A673 (cell line): ENCODE measurements around the gene P3H3. TPM values are rescaled to one million over a fixed set of nuclear protein-coding genes. Genes with fewer than 3 reads are reported as not detected.

Experiments
- BruUV-seq: library from RNA; stranded (reverse); fragments of 400-500 nt; replicated peaks from 2 replicates; lab custom pipeline; 2021; lab: Mats Ljungman, UMichigan
- CTCF ChIA-PET: fragments of 300-600 bp; sonication (Branson Sonifier 250); formaldehyde crosslinking; loops from one replicate; lab custom pipeline; 2022; ENCODE audit warnings: antibody characterized with exemption; lab: Charles Lee
- POLR2A ChIA-PET: fragments of 300-600 bp; sonication (Branson Sonifier 250); formaldehyde crosslinking; loops from one replicate; lab custom pipeline; 2022; ENCODE audit warnings: antibody characterized with exemption; ENCODE audit not compliant: low non-redundant PET; lab: Charles Lee
- DNase-seq: peaks from one replicate; pipeline ENCODE4 v3.0.0-alpha.2; 2015; ENCODE audit warnings: low spot score
- H3K27ac ChIP-seq: fragments of 200-600 bp; sonication (generic); 2 replicates; pipeline ENCODE4 v1.5.1; 2016; ENCODE audit warnings: mixed run types, low read depth, mild to moderate bottlenecking, mixed read lengths, antibody characterized with exemption, low read length; ENCODE audit not compliant: poor library complexity, severe bottlenecking
- H3K27me3 ChIP-seq: fragments of 200-600 bp; sonication (generic); replicated peaks from 2 replicates; pipeline ENCODE4 v1.6.1; 2017; ENCODE audit warnings: mixed run types, low read depth, mild to moderate bottlenecking, mixed read lengths, antibody characterized with exemption, low read length; ENCODE audit not compliant: insufficient read depth, poor library complexity
- H3K36me3 ChIP-seq: fragments of 200-600 bp; sonication (generic); 2 replicates; pipeline ENCODE4 v1.6.1; 2016; ENCODE audit warnings: mixed run types, mild to moderate bottlenecking, mixed read lengths, antibody characterized with exemption, low read length; ENCODE audit not compliant: insufficient read depth, poor library complexity, severe bottlenecking
- H3K4me1 ChIP-seq: fragments of 200-600 bp; sonication (generic); 2 replicates; pipeline ENCODE4 v1.6.1; 2017; ENCODE audit warnings: mixed run types, mild to moderate bottlenecking, mixed read lengths, antibody characterized with exemption, low read length; ENCODE audit not compliant: insufficient read depth, poor library complexity, severe bottlenecking
- H3K4me3 ChIP-seq: fragments of 200-600 bp; sonication (generic); 2 replicates; pipeline ENCODE4 v1.5.1; 2016; ENCODE audit warnings: low read depth, mixed run types, mild to moderate bottlenecking, mixed read lengths, low read length; ENCODE audit not compliant: poor library complexity, severe bottlenecking
- H3K9me3 ChIP-seq: fragments of 200-600 bp; sonication (generic); 2 replicates; pipeline ENCODE4 v1.6.1; 2016; ENCODE audit warnings: mixed run types, low read depth, mild to moderate bottlenecking, mixed read lengths, antibody characterized with exemption, low read length; ENCODE audit not compliant: poor library complexity, severe bottlenecking
- CTCF ChIP-seq: fragments of 300-800, 200-600 bp; sonication (generic); conservative IDR thresholded peaks from 2 replicates; pipeline ENCODE4 v1.5.1; 2017; ENCODE audit warnings: low read depth, mild to moderate bottlenecking, antibody characterized with exemption, low read length, moderate library complexity, mixed read lengths
- EZH2 ChIP-seq: fragments of 200-600 bp; sonication (generic); IDR thresholded peaks from 2 replicates; pipeline ENCODE4 v1.6.1; 2017; ENCODE audit warnings: borderline replicate concordance, low read depth, mild to moderate bottlenecking, mixed read lengths, antibody characterized with exemption, low read length; ENCODE audit not compliant: poor library complexity, severe bottlenecking
- intact Hi-C: fragments of 100-400 bp; cut with micrococcal nuclease; formaldehyde crosslinking; loops from one replicate; pipeline ENCODE4 v1.10.0; 2022; ENCODE audit not compliant: unreplicated experiment
- total RNA-seq: library from RNA; stranded (reverse); gene quantifications from 2 replicates; pipeline ENCODE4 v1.2.3, GENCODE V29; 2021

The P3H3 gene
- total RNA-seq, 1 experiment from 2014 or later: 45.3 TPM

DNA sequence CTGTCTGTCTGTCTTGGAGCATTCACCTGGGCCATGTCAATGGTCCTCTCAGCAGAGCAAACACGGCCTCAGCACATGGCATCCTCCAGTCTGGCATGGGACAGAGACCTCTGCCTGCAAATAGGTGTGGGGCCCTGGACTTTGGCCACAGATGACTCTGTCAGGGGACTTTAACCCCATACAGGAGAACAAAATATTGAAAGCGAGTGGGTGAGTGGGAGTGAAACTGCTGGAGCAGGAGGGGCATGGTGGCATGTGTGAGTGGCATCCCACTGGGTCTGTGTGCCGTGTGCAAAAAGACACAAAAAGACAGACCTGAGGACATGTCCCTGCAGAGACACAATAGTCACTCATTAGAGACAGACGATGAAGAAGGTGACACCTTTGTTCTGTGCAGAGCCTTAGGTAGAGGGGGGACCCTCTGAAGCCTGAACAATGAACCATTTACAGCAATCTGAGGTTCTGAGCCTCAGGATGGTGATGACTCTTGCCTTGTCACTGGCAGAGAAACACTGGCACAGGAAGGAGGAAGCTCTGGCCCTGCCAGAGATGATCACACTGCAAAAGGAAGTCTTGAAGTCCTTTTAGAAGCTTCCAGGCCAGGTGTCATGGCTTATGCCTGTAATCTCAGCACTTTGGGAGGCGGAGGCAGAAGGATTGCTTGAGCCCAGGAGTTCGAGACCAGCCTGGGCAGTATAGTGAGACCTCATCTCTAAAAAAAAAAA, 48.3 kb upstream of the P3H3 start:
- peaks cover 22% of the 10 kb centered on the region for H3K36me3 ChIP-seq
- H3K9me3 ChIP-seq: no peaks in the 10 kb centered on the region
- CTCF ChIA-PET: interaction anchor here (0.5 to 1.9 kb wide), 5 partner anchors 13 to 221 kb away, joined by 3 to 8 read pairs (median 3); partner anchors contain the start of gene MLF2
- H3K4me1 ChIP-seq: peaks cover 8% of the 10 kb centered on the region
- intact Hi-C loops: loop anchor here (1.0 to 5.0 kb wide), 3 partner anchors 27 to 163 kb away; partner anchors contain the start of gene MLF2
- POLR2A ChIA-PET: no interaction called here
- H3K27ac ChIP-seq: no peak overlapping the region
- H3K27me3 ChIP-seq: no peaks in the 10 kb centered on the region
- no peak overlapping the region for H3K4me3 ChIP-seq
- DNase-seq: no peak
- TF ChIP-seq EZH2: no peak
- no peak for TF ChIP-seq CTCF
- no TSS peak for BruUV-seq

- no peak overlapping the region for H3K27ac ChIP-seq
- ChIA-PET POLR2A (no interaction called here), CTCF (interaction anchor here (0.5 to 1.9 kb wide), 4 partner anchors 27 to 227 kb away, joined by 3 to 8 read pairs (median 4); partner anchors contain the start of gene MLF2)
- no peaks in the 10 kb centered on the region for H3K27me3 ChIP-seq
- no peak for DNase-seq
- peaks cover 15% of the 10 kb centered on the region for H3K36me3 ChIP-seq
- TF ChIP-seq CTCF (no peak), EZH2 (no peak)
- H3K9me3 ChIP-seq: no peaks in the 10 kb centered on the region
- H3K4me3 ChIP-seq: no peak overlapping the region
- no TSS peak for BruUV-seq
- intact Hi-C loops: no loop called here
- peaks cover 8% of the 10 kb centered on the region for H3K4me1 ChIP-seq
Measured at GRCh38 chr12:6780573-6780972, 47.6 kb upstream of the P3H3 start.

DNA sequence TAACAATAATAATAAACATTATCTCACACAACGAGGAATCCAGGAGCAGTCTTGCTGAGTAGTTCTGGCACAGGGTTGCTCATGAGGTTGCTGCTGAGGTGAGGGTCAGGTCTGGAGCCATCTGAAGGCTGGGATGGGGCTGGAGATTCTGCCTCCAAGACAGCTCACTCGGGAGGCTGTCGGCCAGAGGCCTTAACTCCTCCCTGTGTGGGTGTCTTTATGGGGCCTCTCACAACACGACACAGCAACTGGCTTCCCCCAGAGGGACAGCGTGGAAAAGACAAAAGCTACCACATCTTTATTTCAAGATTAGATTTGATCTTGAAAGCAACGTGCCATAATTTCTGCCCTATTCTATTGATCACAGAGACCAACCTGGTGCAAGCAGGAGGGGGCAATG, 46.1 kb upstream of the P3H3 start:
- Histone ChIP-seq H3K4me1 (peaks cover 8% of the 10 kb centered on the region), H3K27me3 (no peaks in the 10 kb centered on the region), H3K36me3 (peaks cover 5% of the 10 kb centered on the region), H3K9me3 (no peaks in the 10 kb centered on the region), H3K27ac (no peak overlapping the region), H3K4me3 (no peak overlapping the region)
- TF ChIP-seq CTCF (no peak), EZH2 (no peak)
- intact Hi-C loops: no loop called here
- BruUV-seq: no TSS peak
- POLR2A ChIA-PET: no interaction called here
- DNase-seq: no peak
- CTCF ChIA-PET: no interaction called here
